GM23248 (cell line): ENCODE measurements around the gene SHISA8.

Source experiments
- EZH2 ChIP-seq: fragments of 200-600 bp; sonication (generic); IDR thresholded peaks from 2 replicates; pipeline ENCODE4 v1.6.1; 2018; ENCODE audit warnings: antibody characterized with exemption, mild to moderate bottlenecking; ENCODE audit not compliant: insufficient read depth, poor library complexity, severe bottlenecking
- EZH2phosphoT487 ChIP-seq: fragments of 200-600 bp; sonication (generic); IDR thresholded peaks from 2 replicates; pipeline ENCODE4 v1.6.1; 2018; ENCODE audit warnings: antibody characterized with exemption, moderate library complexity, mild to moderate bottlenecking, low read depth; ENCODE audit not compliant: insufficient read depth

DNA sequence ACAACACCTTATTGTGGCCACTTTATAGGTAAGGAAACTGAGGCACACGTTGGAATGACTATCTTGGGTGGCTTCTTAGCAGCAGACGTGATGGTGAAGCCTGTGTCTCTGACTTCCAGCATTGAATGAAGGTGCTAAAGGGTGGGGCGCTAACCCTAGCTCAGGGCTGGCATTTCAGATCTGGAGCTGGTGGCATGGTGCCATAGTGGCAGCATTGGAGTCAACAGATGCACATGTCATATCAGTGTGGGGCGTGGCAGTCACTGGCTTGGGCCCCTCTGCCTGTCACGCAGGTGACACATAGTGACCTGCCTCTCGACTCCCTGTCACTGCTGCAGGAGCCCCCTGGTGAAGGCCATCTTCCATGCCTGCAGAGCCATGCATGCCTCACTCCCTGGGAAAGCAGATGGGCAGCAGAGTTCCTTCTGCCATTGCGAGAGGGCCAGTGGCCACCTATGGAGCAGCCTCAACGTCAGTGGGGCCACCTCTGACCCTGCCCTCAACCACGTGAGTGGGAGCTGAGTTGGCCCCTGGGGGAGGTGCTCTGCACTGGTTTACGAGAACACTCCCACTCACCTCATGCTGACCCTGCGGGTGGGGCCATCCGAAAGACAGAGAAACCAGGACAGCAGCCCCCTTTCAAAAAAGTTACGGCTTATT lies 14.8 kb downstream of the SHISA8 start:
- no peak for TF ChIP-seq EZH2
- no peak for TF ChIP-seq EZH2phosphoT487
